Choroid plexus epithelial cell (primary cell): Measurements from ENCODE around the gene SERPING1.
A peak's percentile ranks its signal among the peaks of the same experiment; 100 is the strongest.
"Not testable (repeated sequence)": the region's sequence is repeated elsewhere in the genome, so short reads cannot be mapped to it uniquely, and the experiment has no call there.

ENCODE experiments used
- DNase-seq: peaks from one replicate; pipeline ENCODE4 v3.0.0-alpha.2; 2010; ENCODE audit warnings: low read depth
- H3K4me3 ChIP-seq: 2 replicates; pipeline ENCODE4 v1.5.1; 2011; ENCODE audit warnings: low read depth, mild to moderate bottlenecking, control low read depth, low read length, moderate library complexity
- CTCF ChIP-seq: conservative IDR thresholded peaks from 2 replicates; pipeline ENCODE4 v1.5.1; 2011; ENCODE audit warnings: low read depth, mild to moderate bottlenecking, control low read depth, inconsistent platforms, low read length, moderate library complexity

Gene SERPING1

GRCh38 chr11:57647372-57647771, 49.9 kb downstream of the SERPING1 start:
- no peak overlapping the region for H3K4me3 ChIP-seq
- TF ChIP-seq CTCF = no peak
- DNase-seq = no peak

GRCh38 chr11:57647960-57648800, 50.7 kb downstream of the SERPING1 start:
- peak overlapping the region; percentile 61 for H3K4me3 ChIP-seq
- no peak for TF ChIP-seq CTCF
- DNase-seq = no peak

- H3K4me3 ChIP-seq = peak overlapping the region; percentile 61
- TF ChIP-seq CTCF = no peak
- no peak for DNase-seq
These were observed 51.6 kb downstream of the SERPING1 start for GRCh38 chr11:57648801-57649735.

- DNase-seq = peak; percentile 88
- no peak for TF ChIP-seq CTCF
- peak within 1 kb of the TSS; percentile 61 for H3K4me3 ChIP-seq
These were observed 52.6 kb downstream of the SERPING1 start, which contains the start of gene YPEL4 for GRCh38 chr11:57649826-57650738. TSS of gene YPEL4 (minus strand) at chr11:57649912. CDS start at chr11:57647107, 2,805 bp downstream.

GRCh38 chr11:57650739-57651090, 53.2 kb downstream of the SERPING1 start:
- no peak for DNase-seq
- no peak overlapping the region for H3K4me3 ChIP-seq
- no peak for TF ChIP-seq CTCF

- no peak overlapping the region for H3K4me3 ChIP-seq
- no peak for TF ChIP-seq CTCF
- DNase-seq = no peak
These were observed 53.9 kb downstream of the SERPING1 start for GRCh38 chr11:57651408-57651807.

GRCh38 chr11:57652230-57652629, 54.7 kb downstream of the SERPING1 start:
- H3K4me3 ChIP-seq, DNase-seq: not testable (repeated sequence)
